ENCODE results near the gene HK1.

HK1 gene

GRCh38 chr10:69387500-69387899 is 109.2 kb downstream of the HK1 start:
- DNase-seq (ENCODE audit: low read depth) = no peak
- H3K4me3 ChIP-seq (ENCODE audit: low read depth, low read length) = no peak overlapping the region
- no peak for TF ChIP-seq CTCF (IDR thresholded peaks at IDR 0.05; ENCODE audit: control insufficient read depth, extremely low read depth, insufficient read depth)

- no peak for TF ChIP-seq CTCF (IDR thresholded peaks at IDR 0.05; ENCODE audit: control insufficient read depth, extremely low read depth, insufficient read depth)
- no peak overlapping the region for H3K4me3 ChIP-seq (ENCODE audit: low read depth, low read length)
Observed at GRCh38 chr10:69388488-69388887, 110.2 kb downstream of the HK1 start.

GRCh38 chr10:69389827-69390490 is 111.7 kb downstream of the HK1 start:
- no peak overlapping the region for H3K4me3 ChIP-seq (ENCODE audit: low read depth, low read length)
- DNase-seq (ENCODE audit: low read depth) = no peak
- no peak for TF ChIP-seq CTCF (IDR thresholded peaks at IDR 0.05; ENCODE audit: control insufficient read depth, extremely low read depth, insufficient read depth)

More at GRCh38 chr10:69388488-69388887, 110.2 kb downstream of the HK1 start:
- no peak for DNase-seq (ENCODE audit: low read depth)

GRCh38 chr10:69391158-69391557 is 112.9 kb downstream of the HK1 start:
- H3K4me3 ChIP-seq (ENCODE audit: low read depth, low read length) = no peak overlapping the region
- no peak for DNase-seq (ENCODE audit: low read depth)
- TF ChIP-seq CTCF (IDR thresholded peaks at IDR 0.05; ENCODE audit: control insufficient read depth, extremely low read depth, insufficient read depth) = no peak

- peak; percentile 50 for DNase-seq (ENCODE audit: low read depth)
- H3K4me3 ChIP-seq (ENCODE audit: low read depth, low read length) = no peak overlapping the region
- peak; percentile 99 for TF ChIP-seq CTCF (IDR thresholded peaks at IDR 0.05; ENCODE audit: control insufficient read depth, extremely low read depth, insufficient read depth)
Observed at GRCh38 chr10:69392481-69393000, 114.2 kb downstream of the HK1 start.

- H3K4me3 ChIP-seq (ENCODE audit: low read depth, low read length) = no peak overlapping the region
- no peak for DNase-seq (ENCODE audit: low read depth)
- no peak for TF ChIP-seq CTCF (IDR thresholded peaks at IDR 0.05; ENCODE audit: control insufficient read depth, extremely low read depth, insufficient read depth)
Observed at GRCh38 chr10:69394020-69394419, 115.7 kb downstream of the HK1 start.

GRCh38 chr10:69397972-69398371 is 119.7 kb downstream of the HK1 start:
- no peak for DNase-seq (ENCODE audit: low read depth)
- no peak overlapping the region for H3K4me3 ChIP-seq (ENCODE audit: low read depth, low read length)
- no peak for TF ChIP-seq CTCF (IDR thresholded peaks at IDR 0.05; ENCODE audit: control insufficient read depth, extremely low read depth, insufficient read depth)
